ENCODE measurements around the gene CAMTA1. TPM values are rescaled to one million over a fixed set of nuclear protein-coding genes. Genes with fewer than 3 reads are reported as not detected.

The CAMTA1 gene
- total RNA-seq, 1 experiment from 2014 or later, result 102 TPM

DNA sequence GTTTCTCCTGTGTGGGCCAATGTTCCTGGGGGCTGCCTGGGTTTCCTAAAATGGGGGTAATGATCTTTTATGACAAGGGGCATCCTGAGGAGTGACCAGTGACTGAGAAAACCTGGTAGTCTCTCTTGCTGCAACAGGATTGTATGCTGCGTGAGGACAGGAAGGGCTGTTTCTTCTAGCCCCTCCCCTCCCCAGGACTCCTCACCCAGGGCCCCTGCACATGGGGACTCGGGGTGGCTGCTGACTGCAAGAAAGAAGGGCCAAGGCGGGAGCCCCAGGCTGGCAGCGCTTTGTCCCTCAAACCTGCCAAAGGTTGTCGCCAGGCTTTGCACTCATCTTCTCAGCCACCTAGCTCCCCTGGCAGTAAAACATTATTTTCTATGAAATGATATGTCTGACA, 442.4 kb downstream of the CAMTA1 start:
- Histone ChIP-seq H3K27me3 (ENCODE audit: control insufficient read depth, insufficient read depth, low read length) (no peaks in the 10 kb centered on the region; the same call in 1 of the 2 replicates), H3K4me3 (ENCODE audit: insufficient read depth, low read depth, low read length) (no peak overlapping the region), H3K36me3 (replicated peaks; ENCODE audit: control insufficient read depth, insufficient read depth, low read length) (no peaks in the 10 kb centered on the region)
- no peak for DNase-seq

DNA sequence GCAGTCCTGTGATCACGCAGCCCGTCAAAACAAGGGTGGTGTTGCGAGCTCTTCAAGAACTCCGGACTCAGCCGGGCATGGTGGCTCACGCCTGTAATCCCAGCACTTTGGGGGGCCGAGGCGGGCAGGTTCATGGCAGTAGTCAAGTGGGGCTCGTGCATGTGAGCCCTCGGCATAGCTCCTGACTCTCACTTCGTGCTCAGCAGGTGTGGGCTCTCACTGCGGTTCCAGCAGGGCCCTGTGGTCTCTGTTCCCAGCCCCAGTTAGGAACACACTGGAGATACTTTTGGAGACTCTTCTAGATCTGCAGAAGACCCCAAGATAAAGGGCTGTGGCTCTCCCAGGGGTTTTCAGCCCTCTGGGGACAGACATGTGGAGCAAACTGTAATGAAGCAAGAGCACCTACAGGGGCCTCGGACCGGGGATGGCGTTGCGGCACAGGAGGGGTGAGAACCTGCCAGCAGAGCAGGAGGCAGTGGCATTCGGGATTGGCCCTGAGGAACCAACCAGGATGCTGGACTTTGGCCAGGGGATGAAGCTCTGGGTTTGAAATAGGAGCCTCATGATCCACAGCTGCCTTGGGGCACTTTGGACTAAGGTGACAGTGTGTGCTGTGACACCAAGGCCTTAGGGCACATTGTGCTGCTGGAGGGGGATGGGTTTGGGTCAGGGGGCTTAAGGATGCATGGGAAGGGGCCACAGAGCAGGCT, 443.2 kb downstream of the CAMTA1 start:
- Histone ChIP-seq H3K4me3 (ENCODE audit: insufficient read depth, low read depth, low read length) (no peak overlapping the region), H3K27me3 (ENCODE audit: control insufficient read depth, insufficient read depth, low read length) (no peaks in the 10 kb centered on the region; the same call in 1 of the 2 replicates), H3K36me3 (replicated peaks; ENCODE audit: control insufficient read depth, insufficient read depth, low read length) (no peaks in the 10 kb centered on the region)
- DNase-seq, result no peak

DNA sequence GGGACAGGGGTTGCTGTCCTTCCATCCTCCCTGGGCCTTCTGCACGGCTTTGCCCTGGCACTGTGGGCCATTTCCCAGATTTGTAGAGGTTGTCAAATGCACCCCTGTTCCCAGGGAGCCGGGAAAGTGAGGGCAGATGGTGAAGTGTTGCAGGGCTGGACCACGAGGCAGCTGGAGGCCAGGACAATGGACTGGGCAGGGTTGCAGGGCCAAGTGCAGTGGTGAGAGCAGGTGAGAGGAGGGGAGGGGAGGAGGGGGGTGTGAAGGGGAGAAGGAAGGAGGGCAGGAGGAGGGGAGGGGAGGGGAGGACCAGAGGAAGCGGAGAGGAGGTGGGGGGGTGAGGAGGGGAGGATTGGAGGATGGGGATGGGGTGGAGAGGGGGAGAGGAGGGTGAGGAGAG, 443.9 kb downstream of the CAMTA1 start:
- Histone ChIP-seq H3K27me3 (ENCODE audit: control insufficient read depth, insufficient read depth, low read length) (no peaks in the 10 kb centered on the region; the same call in 1 of the 2 replicates), H3K4me3 (ENCODE audit: insufficient read depth, low read depth, low read length) (no peak overlapping the region), H3K36me3 (replicated peaks; ENCODE audit: control insufficient read depth, insufficient read depth, low read length) (no peaks in the 10 kb centered on the region)
- no peak for DNase-seq

DNA sequence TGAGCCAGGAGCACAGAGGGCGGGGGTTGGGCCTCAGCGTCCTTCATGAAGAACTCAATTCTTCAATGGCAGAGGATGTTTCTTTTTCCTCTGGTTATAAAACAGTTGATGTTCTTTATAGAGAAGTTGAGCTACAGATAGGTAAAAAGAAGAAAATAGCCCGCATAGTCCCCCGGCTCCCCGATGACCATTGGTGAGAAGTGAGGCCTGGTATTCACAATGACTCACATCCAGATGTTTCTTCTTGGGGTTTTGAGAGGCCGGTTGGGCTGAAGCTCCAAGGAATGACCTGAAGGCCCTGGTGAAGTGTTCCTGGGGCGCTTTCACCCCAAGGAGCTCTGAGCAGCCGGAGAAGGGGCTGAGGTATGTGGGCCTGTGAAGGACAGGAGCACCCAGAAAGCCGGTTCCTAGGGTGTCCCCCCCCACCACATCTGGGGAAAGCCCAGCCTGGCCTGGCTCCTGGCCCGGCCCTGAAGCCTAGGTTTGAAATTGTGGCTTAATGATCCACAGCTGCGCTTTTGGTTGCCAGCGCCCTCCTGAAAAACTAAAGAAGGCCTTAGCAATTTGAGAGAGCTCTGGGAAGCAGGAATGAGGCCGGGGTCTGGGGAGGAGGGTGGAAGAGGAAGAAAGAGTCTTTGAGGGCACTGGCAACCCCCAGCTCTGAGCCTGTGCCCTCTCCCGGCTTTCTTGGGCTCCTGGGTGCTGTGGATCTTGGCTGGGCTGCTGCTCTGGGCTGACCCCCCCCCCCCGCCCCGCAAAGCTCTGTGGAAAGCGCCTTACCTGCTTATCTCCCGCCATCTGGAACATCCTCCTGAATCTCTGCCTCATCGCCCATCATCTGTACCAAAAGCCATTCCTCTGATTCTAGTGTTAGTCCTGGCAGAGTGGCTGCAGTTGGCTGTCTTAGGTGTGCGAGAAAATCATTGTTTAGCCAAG, 444.7 kb downstream of the CAMTA1 start:
- no peaks in the 10 kb centered on the region; the same call in 1 of the 2 replicates for H3K27me3 ChIP-seq (ENCODE audit: control insufficient read depth, insufficient read depth, low read length)
- DNase-seq, result no peak
- H3K36me3 ChIP-seq (replicated peaks; ENCODE audit: control insufficient read depth, insufficient read depth, low read length), result no peaks in the 10 kb centered on the region

DNA sequence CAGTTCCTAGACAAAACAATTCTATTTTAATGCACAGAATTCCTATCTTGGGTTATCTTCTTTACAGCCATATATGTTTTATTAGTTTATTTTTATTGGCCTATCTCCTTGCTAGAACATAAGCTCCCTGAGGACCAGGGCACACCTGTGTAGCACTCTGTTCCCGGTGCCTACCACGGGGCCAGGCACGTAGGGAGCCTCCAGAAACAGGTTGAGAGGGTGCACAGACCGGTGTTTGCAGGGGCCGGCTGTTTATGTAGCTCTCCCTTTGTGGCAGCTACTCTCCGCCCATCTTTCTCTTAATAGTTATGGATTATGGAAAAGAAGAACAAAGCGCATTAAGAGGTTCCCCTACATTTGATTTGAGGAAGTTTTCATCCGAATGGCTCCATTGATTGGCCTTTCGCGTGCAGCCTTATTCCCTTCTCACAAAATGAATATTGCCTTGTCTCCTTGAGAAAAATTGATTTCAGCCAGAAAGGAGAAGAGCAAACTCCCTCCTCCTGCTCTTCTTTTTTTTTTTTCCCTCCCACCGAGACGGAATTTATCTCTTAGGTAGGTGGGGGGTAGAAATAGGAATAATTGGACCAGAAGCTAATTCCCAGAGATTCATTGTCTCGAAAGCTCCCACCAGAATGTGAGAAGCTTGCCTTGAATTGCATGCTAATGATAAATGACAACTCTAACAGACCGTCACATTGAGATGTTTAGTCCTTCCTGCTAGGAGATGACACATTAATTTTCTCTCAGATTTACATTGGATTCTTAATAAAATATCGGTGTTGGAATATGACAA, 447.4 kb downstream of the CAMTA1 start:
- no peaks in the 10 kb centered on the region; the same call in 1 of the 2 replicates for H3K27me3 ChIP-seq (ENCODE audit: control insufficient read depth, insufficient read depth, low read length)
- no peak overlapping the region for H3K4me3 ChIP-seq (ENCODE audit: insufficient read depth, low read depth, low read length)
- DNase-seq, result no peak
- no peaks in the 10 kb centered on the region for H3K36me3 ChIP-seq (replicated peaks; ENCODE audit: control insufficient read depth, insufficient read depth, low read length)

More for the DNA sequence above, 444.7 kb downstream of the CAMTA1 start:
- H3K4me3 ChIP-seq (ENCODE audit: insufficient read depth, low read depth, low read length), result no peak overlapping the region

DNA sequence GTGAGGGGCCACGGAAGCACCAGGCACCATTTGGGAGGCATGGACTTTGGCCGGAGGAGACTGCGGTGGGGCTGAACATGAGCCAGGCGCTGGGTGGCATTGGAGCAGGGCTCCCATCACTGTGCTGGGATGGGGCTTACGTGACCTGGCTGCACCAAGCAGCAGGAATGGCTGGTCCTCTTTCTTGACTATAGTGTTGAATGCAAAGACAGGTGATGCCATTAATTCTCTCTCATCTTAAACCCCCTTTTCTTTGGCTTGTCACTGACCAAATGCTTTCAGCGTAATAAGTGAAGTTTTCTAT, 447.9 kb downstream of the CAMTA1 start:
- no peaks in the 10 kb centered on the region; the same call in 1 of the 2 replicates for H3K27me3 ChIP-seq (ENCODE audit: control insufficient read depth, insufficient read depth, low read length)
- H3K36me3 ChIP-seq (replicated peaks; ENCODE audit: control insufficient read depth, insufficient read depth, low read length), result no peaks in the 10 kb centered on the region
- DNase-seq, result no peak
- no peak overlapping the region for H3K4me3 ChIP-seq (ENCODE audit: insufficient read depth, low read depth, low read length)

DNA sequence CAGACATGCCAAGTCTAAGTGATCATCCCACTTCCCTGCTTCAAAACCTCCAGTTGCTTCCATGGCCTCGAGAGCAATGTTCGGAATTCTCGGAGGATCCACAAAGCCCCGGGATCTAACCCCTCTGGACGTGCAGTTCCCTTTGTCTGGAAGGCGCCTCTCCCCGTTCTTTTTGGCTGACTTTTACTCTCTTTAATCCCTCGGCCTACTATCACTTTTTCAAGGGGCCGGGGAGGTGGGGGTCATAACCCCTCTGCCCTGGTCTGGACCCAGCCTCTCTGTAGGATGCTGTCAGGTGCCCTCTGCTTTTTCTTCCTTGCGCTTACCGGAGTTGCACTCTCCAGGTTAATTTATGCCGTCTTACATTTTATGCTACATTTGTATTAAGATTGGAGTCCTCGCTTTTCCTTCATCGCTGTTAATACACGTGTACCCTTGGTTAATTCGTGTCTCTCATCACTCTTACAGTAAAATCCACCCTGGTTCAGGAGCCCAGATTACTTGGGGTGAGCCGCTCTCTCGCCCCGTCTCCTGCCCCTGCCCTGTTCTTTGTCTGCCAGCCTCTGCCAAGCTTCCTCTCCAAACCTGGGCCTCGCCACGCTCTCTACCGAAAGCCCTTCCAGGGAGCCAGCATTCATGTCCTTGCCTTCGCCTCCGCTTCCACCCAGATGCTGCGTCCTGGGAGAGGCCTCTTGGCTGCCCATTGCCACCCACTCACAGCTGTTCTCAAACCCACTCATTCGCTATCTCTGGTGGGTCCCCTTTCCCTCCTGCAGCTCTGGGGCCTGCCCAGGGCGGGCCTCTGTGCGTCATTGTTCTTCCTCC, 448.6 kb downstream of the CAMTA1 start:
- Histone ChIP-seq H3K4me3 (ENCODE audit: insufficient read depth, low read depth, low read length) (no peak overlapping the region), H3K36me3 (replicated peaks; ENCODE audit: control insufficient read depth, insufficient read depth, low read length) (no peaks in the 10 kb centered on the region), H3K27me3 (ENCODE audit: control insufficient read depth, insufficient read depth, low read length) (no peaks in the 10 kb centered on the region; the same call in 1 of the 2 replicates)
- DNase-seq, result no peak

DNA sequence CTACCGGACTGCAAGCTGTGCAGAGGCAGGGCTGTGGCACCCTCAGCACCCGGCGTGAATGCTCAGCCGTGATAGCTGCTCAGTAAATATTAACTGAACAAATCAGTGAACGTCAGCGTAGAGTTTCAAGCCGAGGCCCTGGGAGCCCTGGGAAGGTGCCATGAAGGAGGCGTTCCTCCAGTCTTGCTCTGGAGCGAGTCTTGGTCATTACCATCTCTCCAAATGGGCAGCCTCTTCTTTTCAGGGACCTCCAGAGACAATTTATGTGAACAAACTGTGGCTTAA, 449.2 kb downstream of the CAMTA1 start:
- no peak for DNase-seq
- H3K36me3 ChIP-seq (replicated peaks; ENCODE audit: control insufficient read depth, insufficient read depth, low read length), result no peaks in the 10 kb centered on the region
- no peak overlapping the region for H3K4me3 ChIP-seq (ENCODE audit: insufficient read depth, low read depth, low read length)
- no peaks in the 10 kb centered on the region; the same call in 1 of the 2 replicates for H3K27me3 ChIP-seq (ENCODE audit: control insufficient read depth, insufficient read depth, low read length)

DNA sequence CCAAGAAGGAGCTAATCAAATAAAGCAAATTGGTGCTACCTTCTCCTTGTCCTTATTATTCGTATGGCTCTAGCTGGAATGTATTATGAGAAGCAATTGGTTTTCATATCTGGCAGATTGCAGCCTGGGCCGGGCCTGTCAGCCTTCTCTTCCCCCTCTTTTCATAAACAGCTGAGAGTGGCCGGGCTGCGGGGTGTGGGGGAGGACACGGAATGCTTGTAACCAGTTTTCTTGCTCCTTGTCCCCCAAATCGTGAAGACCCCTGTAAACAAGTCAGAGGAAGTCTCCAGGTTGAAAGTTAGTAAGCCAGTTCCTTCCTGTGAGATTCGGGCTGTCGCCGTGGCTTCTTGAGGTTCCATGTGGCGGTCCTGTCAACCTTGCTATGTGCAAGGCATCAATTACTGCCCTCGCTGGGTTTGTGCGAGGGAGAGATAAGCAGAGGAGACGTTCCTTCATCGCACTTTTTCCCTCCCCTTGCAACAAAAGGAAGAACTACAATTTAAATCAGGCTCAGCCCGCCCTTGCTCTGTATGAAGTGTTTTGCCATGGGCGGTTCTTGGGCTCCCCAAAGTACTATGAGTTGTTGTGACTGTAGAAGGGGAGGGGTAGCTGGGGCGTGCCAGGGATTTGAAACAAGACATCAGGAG, 450.7 kb downstream of the CAMTA1 start:
- Histone ChIP-seq H3K36me3 (replicated peaks; ENCODE audit: control insufficient read depth, insufficient read depth, low read length) (no peaks in the 10 kb centered on the region), H3K4me3 (ENCODE audit: insufficient read depth, low read depth, low read length) (no peak overlapping the region), H3K27me3 (ENCODE audit: control insufficient read depth, insufficient read depth, low read length) (no peaks in the 10 kb centered on the region)
- DNase-seq, result no peak

DNA sequence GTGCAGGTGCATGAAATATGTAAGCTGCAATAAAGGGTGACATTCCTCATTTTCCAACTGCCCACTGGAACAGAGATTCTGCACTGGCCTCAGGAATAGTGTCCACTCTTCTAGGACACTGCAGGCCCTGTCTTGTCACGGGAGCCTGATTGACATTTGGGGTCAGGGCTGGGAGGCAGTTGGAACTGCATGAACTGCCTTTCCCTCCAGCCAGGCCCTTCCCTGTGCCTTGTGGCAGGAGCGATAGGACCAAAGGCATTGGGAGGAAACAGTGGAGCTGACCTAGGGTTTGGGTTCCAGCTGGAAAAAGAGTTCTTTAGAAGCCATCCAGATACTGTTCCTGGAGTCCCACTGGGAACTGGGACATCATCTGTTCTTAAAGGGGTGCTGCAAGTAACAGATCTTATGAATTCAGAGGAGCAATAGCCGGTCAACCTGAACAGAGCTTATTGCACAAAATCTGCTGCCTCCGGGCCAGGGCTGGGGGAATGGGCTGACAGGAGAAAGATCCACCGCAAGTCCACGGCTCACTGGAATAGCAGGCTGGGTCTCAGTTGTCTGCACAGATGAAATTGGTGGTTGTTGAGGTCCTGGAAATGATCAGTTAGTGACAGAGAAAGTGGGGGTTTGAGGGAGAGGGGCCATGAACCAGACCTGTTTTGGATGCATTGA, 451.7 kb downstream of the CAMTA1 start:
- no peak overlapping the region for H3K4me3 ChIP-seq (ENCODE audit: insufficient read depth, low read depth, low read length)
- DNase-seq, result no peak
- no peaks in the 10 kb centered on the region for H3K27me3 ChIP-seq (ENCODE audit: control insufficient read depth, insufficient read depth, low read length)
- no peaks in the 10 kb centered on the region for H3K36me3 ChIP-seq (replicated peaks; ENCODE audit: control insufficient read depth, insufficient read depth, low read length)

DNA sequence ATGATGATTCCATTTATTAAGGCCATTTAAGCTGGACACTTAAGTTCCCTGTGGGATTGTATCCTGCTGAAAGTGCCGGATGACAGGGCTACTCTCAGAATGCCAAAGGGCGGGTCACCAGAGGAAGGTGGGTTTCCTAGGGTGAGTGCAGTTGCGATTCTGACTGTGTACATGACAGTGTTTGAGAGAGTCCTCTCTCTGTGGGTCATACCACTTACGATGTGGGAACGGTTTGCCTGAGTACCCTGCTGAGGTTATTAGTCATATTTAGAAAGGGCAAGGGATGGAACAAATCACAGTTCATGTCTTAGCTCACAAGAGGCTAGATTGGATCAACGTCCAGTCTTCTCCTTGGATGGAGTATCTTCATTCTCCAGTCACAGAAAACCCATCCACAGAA, 461.9 kb downstream of the CAMTA1 start:
- no peak for DNase-seq
- Histone ChIP-seq H3K4me3 (ENCODE audit: insufficient read depth, low read depth, low read length) (no peak overlapping the region), H3K27me3 (ENCODE audit: control insufficient read depth, insufficient read depth, low read length) (no peaks in the 10 kb centered on the region; the same call in 1 of the 2 replicates), H3K36me3 (replicated peaks; ENCODE audit: control insufficient read depth, insufficient read depth, low read length) (no peaks in the 10 kb centered on the region)

DNA sequence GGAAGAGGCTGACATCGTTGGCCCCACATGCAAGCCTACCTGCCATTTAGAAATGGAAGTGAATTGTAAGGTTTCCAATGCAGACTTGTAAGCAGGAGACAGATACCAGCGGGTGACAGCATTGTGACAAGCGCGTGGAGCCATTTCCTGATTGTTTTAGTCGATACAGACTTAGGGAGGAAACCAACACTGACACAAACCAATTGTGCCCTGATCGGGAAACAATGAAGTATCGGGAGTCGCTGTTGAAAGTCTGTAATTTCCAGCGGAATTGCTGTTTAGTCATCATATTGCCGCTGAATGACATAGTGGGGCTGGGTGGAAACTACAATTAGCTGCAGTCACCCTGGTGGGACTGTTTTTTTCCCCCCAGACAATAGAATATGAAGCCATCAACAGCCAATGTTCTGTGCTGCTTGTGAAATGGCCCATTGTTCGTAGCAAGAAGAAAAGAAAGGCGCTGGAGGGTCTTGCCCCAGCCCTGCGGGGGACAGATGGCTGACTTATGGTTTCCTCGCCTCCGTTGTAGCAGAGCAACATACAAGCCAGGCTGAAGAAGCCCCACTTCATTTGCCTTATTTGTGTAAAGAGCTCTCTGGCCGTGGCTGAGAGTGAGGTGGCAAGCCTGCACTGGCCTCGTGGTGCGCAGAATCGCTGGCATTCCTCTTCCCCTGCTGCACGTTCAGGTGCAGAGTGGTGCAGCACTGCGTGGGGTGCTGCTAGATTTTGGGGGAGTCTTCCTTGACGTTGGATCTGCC, 462.7 kb downstream of the CAMTA1 start:
- no peak for DNase-seq
- H3K27me3 ChIP-seq (ENCODE audit: control insufficient read depth, insufficient read depth, low read length), result no peaks in the 10 kb centered on the region; the same call in 1 of the 2 replicates
- no peaks in the 10 kb centered on the region for H3K36me3 ChIP-seq (replicated peaks; ENCODE audit: control insufficient read depth, insufficient read depth, low read length)
- no peak overlapping the region for H3K4me3 ChIP-seq (ENCODE audit: insufficient read depth, low read depth, low read length)
